WTC11 (cell line): ENCODE data around the gene TMEM266. TPM values are rescaled to one million over a fixed set of nuclear protein-coding genes. Genes with fewer than 3 reads are reported as not detected.

Source experiments
- ATAC-seq: fragments of 200-7000 bp; cut with Tn5 transposase; 2 replicates; pipeline ENCODE4 v1.10.0; 2021; ENCODE audit warnings: mild to moderate bottlenecking, moderate library complexity
- CTCF ChIA-PET: fragments of 300-600 bp; sonication (Branson Sonifier 250); formaldehyde crosslinking; loops from one replicate; lab custom pipeline; 2021; ENCODE audit warnings: antibody characterized with exemption; lab: Charles Lee
- POLR2A ChIA-PET: fragments of 350-600 bp; sonication (Branson Sonifier 250); formaldehyde crosslinking; loops from one replicate; lab custom pipeline; 2021; ENCODE audit warnings: antibody characterized with exemption; lab: Charles Lee
- DNase-seq: peaks from one replicate; pipeline ENCODE4 v3.0.0; 2021; ENCODE audit warnings: low spot score
- H3K27ac Mint-ChIP-seq: 2 replicates; pipeline ENCODE4 v1.8.0; 2021; ENCODE audit warnings: mixed read lengths
- H3K27me3 Mint-ChIP-seq: 2 replicates; pipeline ENCODE4 v1.8.0; 2021; ENCODE audit warnings: low read depth, mild to moderate bottlenecking, moderate library complexity, mixed read lengths
- H3K36me3 Mint-ChIP-seq: 2 replicates; pipeline ENCODE4 v1.8.0; 2021; ENCODE audit warnings: mixed read lengths
- H3K4me1 Mint-ChIP-seq: 2 replicates; pipeline ENCODE4 v1.8.0; 2022; ENCODE audit warnings: mixed read lengths
- H3K4me3 Mint-ChIP-seq: 2 replicates; pipeline ENCODE4 v1.8.0; 2021; ENCODE audit warnings: mild to moderate bottlenecking, moderate library complexity, mixed read lengths
- H3K9me3 Mint-ChIP-seq: 2 replicates; pipeline ENCODE4 v1.8.0; 2021; ENCODE audit warnings: mixed read lengths
- ESRRA ChIP-seq: sonication (generic); formaldehyde crosslinking; IDR thresholded peaks from 2 replicates; pipeline ENCODE4 v1.8.1; 2022; ENCODE audit warnings: mild to moderate bottlenecking, missing genetic modification reagents, borderline replicate concordance
- GABPB1 ChIP-seq: sonication (generic); formaldehyde crosslinking; IDR thresholded peaks from 2 replicates; pipeline ENCODE4 v1.8.1; 2023; ENCODE audit warnings: mild to moderate bottlenecking, missing genetic modification reagents
- GTF2I ChIP-seq: fragments of 250-450 bp; sonication (Bioruptor Pico); conservative IDR thresholded peaks from 2 replicates; pipeline ENCODE4 v1.4.0; 2021; ENCODE audit warnings: mild to moderate bottlenecking
- KAT7 ChIP-seq: sonication (generic); formaldehyde crosslinking; IDR thresholded peaks from 2 replicates; pipeline ENCODE4 v1.8.1; 2023; ENCODE audit warnings: missing genetic modification reagents, mild to moderate bottlenecking, borderline replicate concordance
- MXD4 ChIP-seq: fragments of 250-450 bp; sonication (Bioruptor Pico); IDR thresholded peaks from 2 replicates; pipeline ENCODE4 v1.8.0; 2021; ENCODE audit warnings: mild to moderate bottlenecking, moderate library complexity, borderline replicate concordance
- NFE2L1 ChIP-seq: sonication (generic); formaldehyde crosslinking; IDR thresholded peaks from 2 replicates; pipeline ENCODE4 v1.8.1; 2023; ENCODE audit warnings: missing genetic modification reagents
- NFYB ChIP-seq: sonication (generic); formaldehyde crosslinking; conservative IDR thresholded peaks from 2 replicates; pipeline ENCODE4 v1.8.0; 2022; ENCODE audit warnings: low read depth, missing genetic modification reagents
- NR2C2 ChIP-seq: sonication (generic); formaldehyde crosslinking; IDR thresholded peaks from 2 replicates; pipeline ENCODE4 v1.8.0; 2022; ENCODE audit warnings: mild to moderate bottlenecking, missing genetic modification reagents
- PRRX2 ChIP-seq: fragments of 250-450 bp; sonication (Bioruptor Pico); IDR thresholded peaks from 2 replicates; pipeline ENCODE4 v1.8.0; 2021; ENCODE audit warnings: mild to moderate bottlenecking
- RORB ChIP-seq: fragments of 250-450 bp; sonication (Bioruptor Pico); IDR thresholded peaks from 2 replicates; pipeline ENCODE4 v1.9.0; 2021; ENCODE audit warnings: mild to moderate bottlenecking
- TCF7 ChIP-seq: sonication (generic); formaldehyde crosslinking; IDR thresholded peaks from 2 replicates; pipeline ENCODE4 v1.8.0; 2022; ENCODE audit warnings: mild to moderate bottlenecking, low read depth, missing genetic modification reagents, moderate library complexity
- TEAD4 ChIP-seq: sonication (generic); formaldehyde crosslinking; IDR thresholded peaks from 2 replicates; pipeline ENCODE4 v1.8.0; 2022; ENCODE audit warnings: mild to moderate bottlenecking, missing genetic modification reagents
- TP53 ChIP-seq: sonication (generic); formaldehyde crosslinking; IDR thresholded peaks from 2 replicates; pipeline ENCODE4 v1.8.1; 2023; ENCODE audit warnings: mild to moderate bottlenecking, missing genetic modification reagents
- ZNF138 ChIP-seq: sonication (generic); formaldehyde crosslinking; conservative IDR thresholded peaks from 2 replicates; pipeline ENCODE4 v1.8.1; 2022; ENCODE audit warnings: mild to moderate bottlenecking, moderate library complexity, missing genetic modification reagents
- ZNF396 ChIP-seq: fragments of 250-450 bp; sonication (Bioruptor Pico); IDR thresholded peaks from 2 replicates; pipeline ENCODE4 v1.8.0; 2021; ENCODE audit warnings: mild to moderate bottlenecking, moderate library complexity, borderline replicate concordance
- ZSCAN18 ChIP-seq: fragments of 250-450 bp; sonication (Bioruptor Pico); IDR thresholded peaks from 2 replicates; pipeline ENCODE4 v2.1.2; 2022; ENCODE audit warnings: mild to moderate bottlenecking, moderate library complexity
- total RNA-seq: library from RNA; stranded (reverse); gene quantifications from 3 replicates; pipeline ENCODE4 v1.2.3, GENCODE V29; 2021
- TF ChIP-seq, protein P1 (sequence below): sonication (generic); formaldehyde crosslinking; IDR thresholded peaks from 2 replicates; pipeline ENCODE4 v1.8.0; 2022; ENCODE audit warnings: mild to moderate bottlenecking, missing genetic modification reagents
- TF ChIP-seq, protein P2 (sequence below): fragments of 250-450 bp; sonication (Bioruptor Pico); IDR thresholded peaks from 2 replicates; pipeline ENCODE4 v1.9.0; 2021; ENCODE audit warnings: mild to moderate bottlenecking, borderline replicate concordance
- TF ChIP-seq, protein P3 (sequence below): fragments of 250-450 bp; sonication (Bioruptor Pico); conservative IDR thresholded peaks from 2 replicates; pipeline ENCODE4 v1.9.0; 2021; ENCODE audit warnings: mild to moderate bottlenecking
- TF ChIP-seq, protein P4 (sequence below): fragments of 250-450 bp; sonication (Bioruptor Pico); IDR thresholded peaks from 2 replicates; pipeline ENCODE4 v1.9.0; 2021; ENCODE audit warnings: mild to moderate bottlenecking

The TMEM266 gene
- total RNA-seq, 1 experiment from 2014 or later: 8.6 TPM

- TF ChIP-seq ZSCAN18 (no peak), GTF2I (CRISPR knock-in tag) (no peak)
These were observed 140.9 kb downstream of the TMEM266 start (continued) for GRCh38 chr15:76200641-76201105.

DNA sequence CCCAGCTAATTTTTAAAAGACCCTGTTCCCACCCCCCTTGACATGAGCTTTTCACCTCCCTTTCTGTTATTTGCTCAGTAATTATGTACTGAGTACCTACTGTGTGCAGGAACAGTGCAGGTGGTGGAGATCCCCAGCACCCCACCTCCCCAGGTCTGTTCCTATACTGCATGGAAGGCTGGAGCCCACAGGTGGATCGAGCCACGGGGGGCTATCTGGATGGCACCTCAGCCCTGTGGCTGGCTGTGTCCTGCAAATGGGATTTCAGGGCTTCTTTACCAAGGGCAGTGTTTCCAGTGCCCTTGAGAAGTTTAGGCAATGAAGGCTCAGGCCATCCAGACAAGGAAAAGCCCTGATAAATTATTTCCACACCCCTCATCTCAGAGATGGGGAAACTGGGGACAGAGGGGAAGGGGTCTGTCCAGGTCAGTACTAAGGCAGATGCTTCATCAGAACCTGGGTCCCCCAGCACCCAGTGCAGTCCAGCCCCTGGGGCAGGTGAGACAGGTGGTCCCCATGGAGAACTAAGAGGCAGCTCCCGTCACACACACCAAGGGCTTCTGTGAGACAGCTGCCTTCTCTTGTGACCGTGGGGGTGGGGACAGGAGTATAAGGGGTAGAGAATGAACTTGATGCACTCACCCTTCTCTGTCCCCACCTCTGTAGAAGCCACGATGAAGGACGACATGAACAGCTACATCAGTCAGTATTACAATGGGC lies 141.9 kb downstream of the TMEM266 start:
- CTCF ChIA-PET: no interaction called here
- no peak for DNase-seq
- no peak for TF ChIP-seq ZNF396 (CRISPR knock-in tag)
- TF ChIP-seq, protein P1, sequence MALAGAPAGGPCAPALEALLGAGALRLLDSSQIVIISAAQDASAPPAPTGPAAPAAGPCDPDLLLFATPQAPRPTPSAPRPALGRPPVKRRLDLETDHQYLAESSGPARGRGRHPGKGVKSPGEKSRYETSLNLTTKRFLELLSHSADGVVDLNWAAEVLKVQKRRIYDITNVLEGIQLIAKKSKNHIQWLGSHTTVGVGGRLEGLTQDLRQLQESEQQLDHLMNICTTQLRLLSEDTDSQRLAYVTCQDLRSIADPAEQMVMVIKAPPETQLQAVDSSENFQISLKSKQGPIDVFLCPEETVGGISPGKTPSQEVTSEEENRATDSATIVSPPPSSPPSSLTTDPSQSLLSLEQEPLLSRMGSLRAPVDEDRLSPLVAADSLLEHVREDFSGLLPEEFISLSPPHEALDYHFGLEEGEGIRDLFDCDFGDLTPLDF (CRISPR knock-in tag): no peak
- no peak for TF ChIP-seq MXD4
- TF ChIP-seq NFYB (CRISPR knock-in tag): no peak
- TF ChIP-seq, protein P2, sequence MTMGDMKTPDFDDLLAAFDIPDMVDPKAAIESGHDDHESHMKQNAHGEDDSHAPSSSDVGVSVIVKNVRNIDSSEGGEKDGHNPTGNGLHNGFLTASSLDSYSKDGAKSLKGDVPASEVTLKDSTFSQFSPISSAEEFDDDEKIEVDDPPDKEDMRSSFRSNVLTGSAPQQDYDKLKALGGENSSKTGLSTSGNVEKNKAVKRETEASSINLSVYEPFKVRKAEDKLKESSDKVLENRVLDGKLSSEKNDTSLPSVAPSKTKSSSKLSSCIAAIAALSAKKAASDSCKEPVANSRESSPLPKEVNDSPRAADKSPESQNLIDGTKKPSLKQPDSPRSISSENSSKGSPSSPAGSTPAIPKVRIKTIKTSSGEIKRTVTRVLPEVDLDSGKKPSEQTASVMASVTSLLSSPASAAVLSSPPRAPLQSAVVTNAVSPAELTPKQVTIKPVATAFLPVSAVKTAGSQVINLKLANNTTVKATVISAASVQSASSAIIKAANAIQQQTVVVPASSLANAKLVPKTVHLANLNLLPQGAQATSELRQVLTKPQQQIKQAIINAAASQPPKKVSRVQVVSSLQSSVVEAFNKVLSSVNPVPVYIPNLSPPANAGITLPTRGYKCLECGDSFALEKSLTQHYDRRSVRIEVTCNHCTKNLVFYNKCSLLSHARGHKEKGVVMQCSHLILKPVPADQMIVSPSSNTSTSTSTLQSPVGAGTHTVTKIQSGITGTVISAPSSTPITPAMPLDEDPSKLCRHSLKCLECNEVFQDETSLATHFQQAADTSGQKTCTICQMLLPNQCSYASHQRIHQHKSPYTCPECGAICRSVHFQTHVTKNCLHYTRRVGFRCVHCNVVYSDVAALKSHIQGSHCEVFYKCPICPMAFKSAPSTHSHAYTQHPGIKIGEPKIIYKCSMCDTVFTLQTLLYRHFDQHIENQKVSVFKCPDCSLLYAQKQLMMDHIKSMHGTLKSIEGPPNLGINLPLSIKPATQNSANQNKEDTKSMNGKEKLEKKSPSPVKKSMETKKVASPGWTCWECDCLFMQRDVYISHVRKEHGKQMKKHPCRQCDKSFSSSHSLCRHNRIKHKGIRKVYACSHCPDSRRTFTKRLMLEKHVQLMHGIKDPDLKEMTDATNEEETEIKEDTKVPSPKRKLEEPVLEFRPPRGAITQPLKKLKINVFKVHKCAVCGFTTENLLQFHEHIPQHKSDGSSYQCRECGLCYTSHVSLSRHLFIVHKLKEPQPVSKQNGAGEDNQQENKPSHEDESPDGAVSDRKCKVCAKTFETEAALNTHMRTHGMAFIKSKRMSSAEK (CRISPR knock-in tag): no peak
- no peak for TF ChIP-seq TCF7 (CRISPR knock-in tag)
- no peak for TF ChIP-seq NR2C2 (CRISPR knock-in tag)
- TF ChIP-seq KAT7: no peak
- TF ChIP-seq ZNF138 (CRISPR knock-in tag): no peak
- no peak for TF ChIP-seq RORB (CRISPR knock-in tag)
- no peak for TF ChIP-seq PRRX2
- TF ChIP-seq NFE2L1 (CRISPR knock-in tag): no peak
- no peak for TF ChIP-seq GABPB1
- TF ChIP-seq, protein P3, sequence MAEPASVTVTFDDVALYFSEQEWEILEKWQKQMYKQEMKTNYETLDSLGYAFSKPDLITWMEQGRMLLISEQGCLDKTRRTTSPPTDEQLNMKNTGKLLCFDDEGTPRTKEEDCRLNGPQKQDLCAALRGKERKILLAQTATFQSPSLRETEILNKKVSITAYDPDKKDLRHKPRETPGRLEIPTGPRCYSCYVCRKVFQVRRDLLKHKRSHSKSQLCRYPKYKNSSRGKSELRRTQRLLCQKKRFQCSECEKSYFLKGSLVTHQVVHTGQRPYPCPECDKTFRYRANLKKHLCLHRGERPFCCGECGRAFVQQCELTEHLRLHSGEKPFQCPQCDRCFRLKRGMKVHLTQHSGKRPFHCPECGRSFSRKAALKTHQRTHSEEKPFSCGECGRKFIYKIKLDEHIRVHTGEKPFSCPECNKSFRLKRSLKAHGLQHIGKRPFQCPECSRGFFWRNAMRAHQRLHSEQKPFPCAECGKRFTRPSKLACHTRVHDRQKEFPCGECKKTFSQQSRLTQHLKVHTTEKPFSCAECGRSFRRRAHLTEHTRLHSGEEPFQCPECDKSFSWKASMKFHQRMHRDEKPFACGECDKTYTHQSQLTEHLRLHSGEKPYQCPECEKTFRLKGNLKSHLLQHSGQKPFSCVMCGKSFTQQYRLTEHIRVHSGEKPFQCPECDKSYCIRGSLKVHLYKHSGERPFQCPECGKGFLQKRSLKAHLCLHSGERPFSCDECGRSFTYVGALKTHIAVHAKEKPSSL (CRISPR knock-in tag): no peak
- TF ChIP-seq, protein P4, sequence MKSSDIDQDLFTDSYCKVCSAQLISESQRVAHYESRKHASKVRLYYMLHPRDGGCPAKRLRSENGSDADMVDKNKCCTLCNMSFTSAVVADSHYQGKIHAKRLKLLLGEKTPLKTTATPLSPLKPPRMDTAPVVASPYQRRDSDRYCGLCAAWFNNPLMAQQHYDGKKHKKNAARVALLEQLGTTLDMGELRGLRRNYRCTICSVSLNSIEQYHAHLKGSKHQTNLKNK: no peak
- TF ChIP-seq ESRRA (CRISPR knock-in tag): no peak
- TF ChIP-seq TP53 (CRISPR knock-in tag): no peak
- TF ChIP-seq ZSCAN18: no peak
- TF ChIP-seq TEAD4 (CRISPR knock-in tag): no peak
- no peaks in the 10 kb centered on the region for H3K9me3 Mint-ChIP-seq
- no peak overlapping the region for H3K4me3 Mint-ChIP-seq
- POLR2A ChIA-PET: no interaction called here
- H3K36me3 Mint-ChIP-seq: no peaks in the 10 kb centered on the region
- peaks cover 14% of the 10 kb centered on the region for H3K4me1 Mint-ChIP-seq
- no peaks in the 10 kb centered on the region for H3K27me3 Mint-ChIP-seq
- no peak for ATAC-seq
- H3K27ac Mint-ChIP-seq: no peak overlapping the region
